ENCODE measurements around the gene PCDHA2. TPM values are rescaled to one million over a fixed set of nuclear protein-coding genes. Genes with fewer than 3 reads are reported as not detected.
"Not testable (repeated sequence)": the region's sequence is repeated elsewhere in the genome, so short reads cannot be mapped to it uniquely, and the experiment has no call there.

Gene PCDHA2
- total and polyA plus RNA-seq, 2 donors from 2014 or later, result 0.17 to 0.50 TPM

DNA sequence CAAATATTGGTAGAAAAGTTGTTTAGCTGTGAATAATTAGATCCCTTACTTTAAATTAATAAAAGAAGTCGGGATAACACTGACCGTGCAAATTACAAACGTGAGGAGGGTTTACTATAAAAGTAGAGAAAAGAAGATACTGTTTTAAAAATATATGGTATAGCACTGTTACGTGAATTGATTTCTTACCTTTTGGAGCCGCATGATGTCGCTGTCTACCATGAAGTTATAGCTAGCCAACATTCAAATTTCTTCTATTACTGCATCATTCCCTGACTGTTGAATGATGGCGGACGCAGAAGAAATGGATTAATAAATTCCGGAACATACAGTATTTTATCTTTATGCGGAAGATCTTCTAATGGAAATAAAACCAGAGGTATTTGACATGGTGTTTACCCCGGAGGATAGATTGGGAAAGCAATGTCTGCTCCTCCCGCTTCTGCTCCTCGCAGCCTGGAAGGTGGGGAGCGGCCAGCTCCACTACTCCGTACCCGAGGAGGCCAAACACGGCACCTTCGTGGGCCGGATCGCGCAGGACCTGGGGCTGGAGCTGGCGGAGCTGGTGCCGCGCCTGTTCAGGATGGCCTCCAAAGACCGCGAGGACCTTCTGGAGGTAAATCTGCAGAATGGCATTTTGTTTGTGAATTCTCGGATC lies 33.2 kb downstream of the PCDHA2 start, which contains the start of gene PCDHA6:
TSS of gene PCDHA6 (plus strand) at position 257 of the 658 bp plus-strand sequence. CDS start at position 389, 132 bp downstream.
- intact Hi-C loops (cut with DNase I), result no loop called here
- H3K36me3 ChIP-seq (ENCODE audit: control insufficient read depth in 2 of 3, insufficient read depth in 3 of 3, low read length in 3 of 3), result no peaks in the 10 kb centered on the region
- H3K4me1 ChIP-seq (ENCODE audit: control insufficient read depth in 2 of 3, insufficient read depth in 2 of 3, low read depth in 1 of 3, low read length in 3 of 3), result no peaks in the 10 kb centered on the region
- FAIRE-seq (no peak), DNase-seq (peak in 1 of 5 donors; percentile 5)
- H3K27ac ChIP-seq (ENCODE audit: low read depth in 2 of 2, low read length in 2 of 2), result no peak within 1 kb of the TSS
- H3K9me3 ChIP-seq (ENCODE audit: control insufficient read depth in 2 of 3, insufficient read depth in 1 of 3, low read length in 3 of 3), result no peaks in the 10 kb centered on the region
- peak within 1 kb of the TSS in 2 of 3 donors; percentile 7 to 39 for H3K4me3 ChIP-seq (ENCODE audit: low read length in 3 of 3)
- TF ChIP-seq, protein P1, sequence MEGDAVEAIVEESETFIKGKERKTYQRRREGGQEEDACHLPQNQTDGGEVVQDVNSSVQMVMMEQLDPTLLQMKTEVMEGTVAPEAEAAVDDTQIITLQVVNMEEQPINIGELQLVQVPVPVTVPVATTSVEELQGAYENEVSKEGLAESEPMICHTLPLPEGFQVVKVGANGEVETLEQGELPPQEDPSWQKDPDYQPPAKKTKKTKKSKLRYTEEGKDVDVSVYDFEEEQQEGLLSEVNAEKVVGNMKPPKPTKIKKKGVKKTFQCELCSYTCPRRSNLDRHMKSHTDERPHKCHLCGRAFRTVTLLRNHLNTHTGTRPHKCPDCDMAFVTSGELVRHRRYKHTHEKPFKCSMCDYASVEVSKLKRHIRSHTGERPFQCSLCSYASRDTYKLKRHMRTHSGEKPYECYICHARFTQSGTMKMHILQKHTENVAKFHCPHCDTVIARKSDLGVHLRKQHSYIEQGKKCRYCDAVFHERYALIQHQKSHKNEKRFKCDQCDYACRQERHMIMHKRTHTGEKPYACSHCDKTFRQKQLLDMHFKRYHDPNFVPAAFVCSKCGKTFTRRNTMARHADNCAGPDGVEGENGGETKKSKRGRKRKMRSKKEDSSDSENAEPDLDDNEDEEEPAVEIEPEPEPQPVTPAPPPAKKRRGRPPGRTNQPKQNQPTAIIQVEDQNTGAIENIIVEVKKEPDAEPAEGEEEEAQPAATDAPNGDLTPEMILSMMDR (IDR thresholded peaks at IDR 0.05; ENCODE audit: borderline replicate concordance, extremely low read depth, insufficient read depth), result no peak
- no peak within 1 kb of the TSS for H3K9ac ChIP-seq (ENCODE audit: low read length in 3 of 3)
- H3K27me3 ChIP-seq (ENCODE audit: control insufficient read depth, insufficient read depth, low read length), result no peaks in the 10 kb centered on the region

DNA sequence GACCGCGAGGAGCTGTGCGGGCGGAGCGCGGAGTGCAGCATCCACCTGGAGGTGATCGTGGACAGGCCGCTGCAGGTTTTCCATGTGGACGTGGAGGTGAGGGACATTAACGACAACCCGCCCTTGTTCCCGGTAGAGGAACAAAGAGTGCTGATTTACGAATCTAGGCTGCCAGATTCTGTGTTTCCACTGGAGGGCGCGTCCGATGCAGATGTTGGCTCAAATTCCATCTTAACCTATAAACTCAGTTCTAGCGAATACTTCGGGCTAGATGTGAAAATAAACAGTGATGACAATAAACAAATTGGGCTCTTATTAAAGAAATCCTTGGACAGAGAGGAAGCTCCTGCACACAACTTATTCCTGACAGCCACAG lies 33.7 kb downstream of the PCDHA2 start:
- no peaks in the 10 kb centered on the region for H3K27me3 ChIP-seq (ENCODE audit: control insufficient read depth, insufficient read depth, low read length)
- intact Hi-C loops (cut with DNase I), result no loop called here
- H3K27ac ChIP-seq (ENCODE audit: low read depth in 2 of 2, low read length in 2 of 2), result no peak overlapping the region
- no peaks in the 10 kb centered on the region for H3K4me1 ChIP-seq (ENCODE audit: control insufficient read depth in 2 of 3, insufficient read depth in 2 of 3, low read depth in 1 of 3, low read length in 3 of 3)
- no peaks in the 10 kb centered on the region for H3K36me3 ChIP-seq (ENCODE audit: control insufficient read depth in 2 of 3, insufficient read depth in 3 of 3, low read length in 3 of 3)
- peak overlapping the region in 2 of 3 donors; percentile 7 to 39 for H3K4me3 ChIP-seq (ENCODE audit: low read length in 3 of 3)
- no peaks in the 10 kb centered on the region for H3K9me3 ChIP-seq (ENCODE audit: control insufficient read depth in 2 of 3, insufficient read depth in 1 of 3, low read length in 3 of 3)
- DNase-seq, result no peak
- H3K9ac ChIP-seq (ENCODE audit: low read length in 3 of 3), result no peak overlapping the region
- no peak for FAIRE-seq
- TF ChIP-seq, protein P1 (IDR thresholded peaks at IDR 0.05; ENCODE audit: borderline replicate concordance, extremely low read depth, insufficient read depth), result no peak

GRCh38 chr5:140829511-140830501 lies 35.2 kb downstream of the PCDHA2 start:
- intact Hi-C loops (cut with DNase I); H3K27me3 ChIP-seq (ENCODE audit: control insufficient read depth, insufficient read depth, low read length); H3K36me3 ChIP-seq (ENCODE audit: control insufficient read depth in 2 of 3, insufficient read depth in 3 of 3, low read length in 3 of 3); H3K9ac ChIP-seq (ENCODE audit: low read length in 3 of 3); H3K4me3 ChIP-seq (ENCODE audit: low read length in 3 of 3); FAIRE-seq; DNase-seq; H3K9me3 ChIP-seq (ENCODE audit: control insufficient read depth in 2 of 3, insufficient read depth in 1 of 3, low read length in 3 of 3); H3K4me1 ChIP-seq (ENCODE audit: control insufficient read depth in 2 of 3, insufficient read depth in 2 of 3, low read depth in 1 of 3, low read length in 3 of 3); H3K27ac ChIP-seq (ENCODE audit: low read depth in 2 of 2, low read length in 2 of 2): not testable (repeated sequence)

DNA sequence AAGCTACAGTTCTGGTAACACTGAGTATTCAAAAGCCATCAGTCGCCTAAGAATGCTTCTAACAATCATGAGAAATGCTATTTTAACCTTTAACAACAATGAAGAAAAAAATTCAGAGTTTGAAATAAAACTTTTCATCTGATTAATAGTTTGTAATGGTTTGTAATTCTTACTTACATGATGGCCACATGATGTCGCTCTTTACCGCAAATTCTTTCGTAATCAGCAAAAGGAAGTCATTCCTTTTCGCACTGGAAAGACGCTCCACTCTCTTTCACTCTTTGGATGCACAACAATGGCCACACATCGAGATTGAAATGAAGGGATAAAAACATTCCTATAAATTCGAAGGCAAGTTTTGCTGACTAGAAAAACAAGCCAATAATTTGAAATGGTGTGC lies 39.3 kb downstream of the PCDHA2 start, which contains the start of gene PCDHA7:
TSS of gene PCDHA7 (plus strand) at position 277 of the 400 bp plus-strand sequence. CDS start at position 392, 115 bp downstream.
- H3K9ac ChIP-seq (ENCODE audit: low read length in 3 of 3), result no peak within 1 kb of the TSS
- H3K27ac ChIP-seq (ENCODE audit: low read depth in 2 of 2, low read length in 2 of 2), result no peak within 1 kb of the TSS
- TF ChIP-seq, protein P1 (IDR thresholded peaks at IDR 0.05; ENCODE audit: borderline replicate concordance, extremely low read depth, insufficient read depth), result no peak
- no peaks in the 10 kb centered on the region for H3K4me1 ChIP-seq (ENCODE audit: control insufficient read depth in 2 of 3, insufficient read depth in 2 of 3, low read depth in 1 of 3, low read length in 3 of 3)
- no peaks in the 10 kb centered on the region for H3K27me3 ChIP-seq (ENCODE audit: control insufficient read depth, insufficient read depth, low read length)
- FAIRE-seq (no peak), DNase-seq (peak in 1 of 5 donors; percentile 4)
- intact Hi-C loops (cut with DNase I), result no loop called here
- H3K4me3 ChIP-seq (ENCODE audit: low read length in 3 of 3), result peak within 1 kb of the TSS in 2 of 3 donors; percentile 2 to 22
- H3K36me3 ChIP-seq (ENCODE audit: control insufficient read depth in 2 of 3, insufficient read depth in 3 of 3, low read length in 3 of 3), result no peaks in the 10 kb centered on the region
- peaks cover 0 to 13% (median 8%) of the 10 kb centered on the region in 3 donors for H3K9me3 ChIP-seq (ENCODE audit: control insufficient read depth in 2 of 3, insufficient read depth in 1 of 3, low read length in 3 of 3)

- H3K36me3 ChIP-seq (ENCODE audit: control insufficient read depth in 2 of 3, insufficient read depth in 3 of 3, low read length in 3 of 3); H3K27me3 ChIP-seq (ENCODE audit: control insufficient read depth, insufficient read depth, low read length); FAIRE-seq; DNase-seq; intact Hi-C loops (cut with DNase I); H3K27ac ChIP-seq (ENCODE audit: low read depth in 2 of 2, low read length in 2 of 2); H3K9ac ChIP-seq (ENCODE audit: low read length in 3 of 3); H3K4me1 ChIP-seq (ENCODE audit: control insufficient read depth in 2 of 3, insufficient read depth in 2 of 3, low read depth in 1 of 3, low read length in 3 of 3): not testable (repeated sequence)
- Histone ChIP-seq H3K9me3 (ENCODE audit: control insufficient read depth in 2 of 3, insufficient read depth in 1 of 3, low read length in 3 of 3) (peaks cover 0 to 13% (median 8%) of the 10 kb centered on the region in 3 donors), H3K4me3 (ENCODE audit: low read length in 3 of 3) (peak overlapping the region in 2 of 3 donors; percentile 2 to 22)
Measured at GRCh38 chr5:140834439-140835008, 39.9 kb downstream of the PCDHA2 start.

All from kidney (tissue), 14 donors.